Measurements from ENCODE around the gene MAD2L1BP.

GRCh38 chr6:43680308-43681200 is 44.9 kb downstream of the MAD2L1BP start:
- TF ChIP-seq POLR2AphosphoS5 (IDR thresholded peaks at IDR 0.05; ENCODE audit: insufficient read depth, low read depth, low read length) (no peak), CTCF (IDR thresholded peaks at IDR 0.05; ENCODE audit: extremely low read depth in 1 of 2, insufficient read depth in 1 of 2, low read depth in 1 of 2, low read length in 2 of 2) (no peak), GATA2 (IDR thresholded peaks at IDR 0.05; ENCODE audit: insufficient read depth, insufficient read length, low read depth, low read length) (no peak), POLR2A (IDR thresholded peaks at IDR 0.05; ENCODE audit: low read depth, low read length) (no peak), JUN (IDR thresholded peaks at IDR 0.05; ENCODE audit: borderline replicate concordance, insufficient read depth, insufficient read length, low read depth) (no peak)
